ENCODE measurements around the gene FBXL3.

GRCh38 chr13:76983676-76984075 is 43.3 kb downstream of the FBXL3 start:
- TF ChIP-seq POLR2A (IDR thresholded peaks at IDR 0.05), result no peak
- no peak for TF ChIP-seq CTCF (IDR thresholded peaks at IDR 0.05)
- no peak for TF ChIP-seq POLR2AphosphoS5 (IDR thresholded peaks at IDR 0.05; ENCODE audit: insufficient read depth in 1 of 2, low read depth in 1 of 2)
